DND-41 (cell line): ENCODE measurements around the gene DPEP3.

ENCODE experiments used
- ATAC-seq: fragments of 200-7000 bp; cut with Tn5 transposase; 3 replicates; pipeline ENCODE4 v1.9.1; 2021; ENCODE audit warnings: low read depth; ENCODE audit not compliant: insufficient read depth
- DNase-seq: peaks from one replicate; pipeline ENCODE4 v3.0.0-alpha.2; 2020
- H2AFZ ChIP-seq: 2 replicates; pipeline ENCODE4 v1.6.0; 2012; ENCODE audit warnings: low read depth, low read length
- H3K27ac ChIP-seq: 2 replicates; pipeline ENCODE4 v1.5.1; 2012; ENCODE audit warnings: low read length, inconsistent platforms
- H3K27me3 ChIP-seq: fragments of 200-600 bp; sonication (generic); 2 replicates; pipeline ENCODE4 v1.6.0; 2012; ENCODE audit warnings: low read length, mild to moderate bottlenecking, inconsistent platforms; ENCODE audit not compliant: insufficient read depth, poor library complexity
- H3K36me3 ChIP-seq: 2 replicates; pipeline ENCODE4 v1.5.1; 2012; ENCODE audit warnings: low read length, inconsistent platforms; ENCODE audit not compliant: insufficient read depth
- H3K4me1 ChIP-seq: 2 replicates; pipeline ENCODE4 v1.5.1; 2012; ENCODE audit warnings: mild to moderate bottlenecking, low read length; ENCODE audit not compliant: insufficient read depth
- H3K4me2 ChIP-seq: 2 replicates; pipeline ENCODE4 v1.6.0; 2012; ENCODE audit warnings: mild to moderate bottlenecking, moderate library complexity, low read length, inconsistent platforms; ENCODE audit not compliant: insufficient read depth
- H3K4me3 ChIP-seq, 2 experiments: fragments of 200-600 bp in 1 of 2; shearing (Covaris generic) in 1 of 2; 2 replicates each; pipeline ENCODE4 v1.5.1; 2012 to 2016; ENCODE audit warnings: inconsistent platforms in 2 of 2, low read length in 2 of 2, mild to moderate bottlenecking in 2 of 2, low read depth in 1 of 2, moderate library complexity in 1 of 2
- H3K79me2 ChIP-seq: 2 replicates; pipeline ENCODE4 v1.6.0; 2012; ENCODE audit warnings: low read length, inconsistent platforms; ENCODE audit not compliant: insufficient read depth
- H3K9ac ChIP-seq: 2 replicates; pipeline ENCODE4 v1.6.0; 2012; ENCODE audit warnings: low read depth, mild to moderate bottlenecking, inconsistent platforms, low read length, moderate library complexity
- H3K9me3 ChIP-seq: 2 replicates; pipeline ENCODE4 v1.5.1; 2012; ENCODE audit warnings: low read length, moderate library complexity, mild to moderate bottlenecking, inconsistent platforms; ENCODE audit not compliant: insufficient read depth, severe bottlenecking
- H4K20me1 ChIP-seq: 2 replicates; pipeline ENCODE4 v1.6.0; 2012; ENCODE audit warnings: low read length; ENCODE audit not compliant: insufficient read depth
- CTCF ChIP-seq: IDR thresholded peaks from 2 replicates; pipeline ENCODE4 v1.5.1; 2012; ENCODE audit warnings: borderline replicate concordance, low read length, moderate library complexity, mild to moderate bottlenecking; ENCODE audit not compliant: poor library complexity, severe bottlenecking; ENCODE audit errors: extremely low read depth
- EZH2 ChIP-seq: IDR thresholded peaks from 3 replicates; pipeline ENCODE4 v1.6.1; 2012; ENCODE audit warnings: borderline replicate concordance, low read depth, mild to moderate bottlenecking, moderate library complexity, low read length, inconsistent platforms; ENCODE audit not compliant: severe bottlenecking

The DPEP3 gene

GRCh38 chr16:67926181-67926750, 54.0 kb downstream of the DPEP3 start:
- Histone ChIP-seq H3K27me3 (no peaks in the 10 kb centered on the region), H3K4me2 (no peak overlapping the region), H3K79me2 (peaks cover 6% of the 10 kb centered on the region; the same call in 1 of the 2 replicates), H4K20me1 (peaks cover 27% of the 10 kb centered on the region), H3K36me3 (peaks cover 56% of the 10 kb centered on the region), H3K9me3 (no peaks in the 10 kb centered on the region), H3K9ac (no peak overlapping the region), H3K4me1 (no peaks in the 10 kb centered on the region), H3K4me3 (no peak overlapping the region), H3K27ac (no peak overlapping the region), H2AFZ (no peak overlapping the region)
- TF ChIP-seq CTCF: peak; percentile 40
- TF ChIP-seq EZH2: no peak
- peak; percentile 15; the same call in 1 of the 3 replicates for ATAC-seq
- DNase-seq: no peak
